GM12892 (cell line): ENCODE results near the gene SCGB1C1.

ENCODE experiments used
- POLR2A ChIP-seq: IDR thresholded peaks from 2 replicates; pipeline ENCODE4 v1.6.1; 2011; ENCODE audit warnings: low read depth, low read length, control low read depth
- POLR2AphosphoS5 ChIP-seq: IDR thresholded peaks from 2 replicates; pipeline ENCODE4 v1.6.1; 2011; ENCODE audit warnings: low read depth, low read length, control low read depth

DNA sequence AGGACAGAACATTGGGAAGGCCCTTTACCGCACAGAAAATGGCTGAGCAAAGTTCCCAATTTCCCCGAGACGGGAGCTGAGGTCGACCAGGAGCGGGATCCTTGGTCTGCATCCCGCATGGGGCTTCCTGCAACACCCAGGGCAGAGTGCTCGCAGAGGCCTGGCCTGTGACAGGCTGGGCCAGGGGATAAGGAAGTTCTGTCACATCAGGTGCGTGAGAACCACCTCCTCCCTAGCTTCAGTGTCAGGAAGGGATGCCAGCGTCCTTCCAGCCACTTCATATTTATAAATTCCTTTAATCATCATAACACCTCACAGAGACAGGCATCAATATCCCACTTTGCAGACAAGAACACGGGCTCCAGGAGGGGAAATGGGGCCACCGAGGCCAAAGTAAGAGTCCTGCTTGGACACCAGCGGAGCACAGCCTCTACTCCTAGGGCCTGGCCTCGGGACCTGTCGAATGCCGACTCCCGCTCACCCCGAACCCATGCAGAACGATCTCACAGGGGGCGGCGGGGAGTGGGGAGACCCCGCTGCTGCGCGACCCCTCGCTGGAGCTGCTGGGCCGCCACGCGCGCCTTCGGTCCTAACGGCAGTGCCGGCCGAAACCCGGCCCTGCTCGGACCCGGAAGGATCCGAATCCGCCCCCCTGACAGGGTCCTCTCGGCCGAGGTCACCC lies 13.8 kb downstream of the SCGB1C1 start:
- TF ChIP-seq POLR2A, result no peak; the same call in 1 of the 2 replicates
- 0 out of 2 replicates have a peak, but pooled peaks have one; percentile 42 for TF ChIP-seq POLR2AphosphoS5
